PC-3 (cell line): ENCODE measurements around the gene KRTAP5-3.

Experiments used
- EZH2 ChIP-seq: fragments of 300-600 bp; sonication (generic); IDR thresholded peaks from one replicate; pipeline ENCODE4 v1.6.1; 2017; ENCODE audit warnings: antibody characterized with exemption, mild to moderate bottlenecking, low read length; ENCODE audit not compliant: unreplicated experiment
- TF ChIP-seq, protein P1 (sequence below): fragments of 300-600 bp; sonication (generic); conservative IDR thresholded peaks from 2 replicates; pipeline ENCODE4 v1.5.1; 2017; ENCODE audit warnings: antibody characterized with exemption, low read depth, mild to moderate bottlenecking, low read length

DNA sequence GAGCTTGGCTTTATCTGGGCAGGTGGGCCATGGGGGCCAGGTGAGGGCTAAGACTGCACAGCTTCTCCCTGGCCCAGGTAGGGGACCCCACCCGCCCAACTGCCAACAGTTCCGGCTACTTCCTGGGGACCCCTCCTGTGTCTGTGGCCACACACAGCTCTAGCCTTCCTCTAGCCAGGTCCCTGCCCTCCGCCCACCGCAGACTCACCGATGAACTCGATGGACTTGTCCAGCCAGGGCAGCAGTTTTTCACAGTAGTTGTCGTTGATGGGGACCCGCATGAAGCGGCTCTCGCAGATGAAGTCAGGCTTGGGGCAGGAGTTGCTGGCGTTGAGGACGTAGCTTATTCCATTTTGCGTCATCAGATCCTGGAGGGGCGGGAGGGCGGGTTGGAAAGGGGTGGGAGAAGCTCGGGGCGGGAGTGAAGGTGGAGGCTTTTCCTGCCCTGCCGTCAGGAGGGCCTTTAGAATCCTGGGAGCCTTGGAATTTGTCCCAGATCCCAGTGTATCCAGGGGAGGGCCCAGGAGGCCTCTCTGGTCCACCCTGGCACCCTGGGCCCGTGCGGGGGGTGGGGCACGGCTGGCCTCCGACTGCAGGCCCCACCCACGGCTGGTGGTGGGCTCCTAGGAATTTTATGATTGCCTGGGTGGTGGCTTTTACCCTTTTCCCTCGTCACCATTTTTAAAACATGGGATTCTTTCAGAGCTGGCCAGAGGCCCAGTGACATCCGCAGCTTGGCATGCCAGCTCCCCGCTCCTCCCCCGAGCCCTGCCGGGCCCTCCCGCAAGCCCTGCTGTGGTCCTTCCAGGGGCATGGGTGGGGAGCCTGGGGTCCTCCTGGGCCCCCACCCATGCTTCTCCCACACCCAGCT lies 50.1 kb downstream of the KRTAP5-3 start:
- TF ChIP-seq EZH2: no peak
- TF ChIP-seq, protein P1, sequence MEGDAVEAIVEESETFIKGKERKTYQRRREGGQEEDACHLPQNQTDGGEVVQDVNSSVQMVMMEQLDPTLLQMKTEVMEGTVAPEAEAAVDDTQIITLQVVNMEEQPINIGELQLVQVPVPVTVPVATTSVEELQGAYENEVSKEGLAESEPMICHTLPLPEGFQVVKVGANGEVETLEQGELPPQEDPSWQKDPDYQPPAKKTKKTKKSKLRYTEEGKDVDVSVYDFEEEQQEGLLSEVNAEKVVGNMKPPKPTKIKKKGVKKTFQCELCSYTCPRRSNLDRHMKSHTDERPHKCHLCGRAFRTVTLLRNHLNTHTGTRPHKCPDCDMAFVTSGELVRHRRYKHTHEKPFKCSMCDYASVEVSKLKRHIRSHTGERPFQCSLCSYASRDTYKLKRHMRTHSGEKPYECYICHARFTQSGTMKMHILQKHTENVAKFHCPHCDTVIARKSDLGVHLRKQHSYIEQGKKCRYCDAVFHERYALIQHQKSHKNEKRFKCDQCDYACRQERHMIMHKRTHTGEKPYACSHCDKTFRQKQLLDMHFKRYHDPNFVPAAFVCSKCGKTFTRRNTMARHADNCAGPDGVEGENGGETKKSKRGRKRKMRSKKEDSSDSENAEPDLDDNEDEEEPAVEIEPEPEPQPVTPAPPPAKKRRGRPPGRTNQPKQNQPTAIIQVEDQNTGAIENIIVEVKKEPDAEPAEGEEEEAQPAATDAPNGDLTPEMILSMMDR: no peak
